B cell (primary cell): Measurements from ENCODE around the gene RCSD1. TPM values are rescaled to one million over a fixed set of nuclear protein-coding genes. Genes with fewer than 3 reads are reported as not detected.

Experiments used
- ATAC-seq: fragments of 200-7000 bp; cut with Tn5 transposase; one replicate; pipeline ENCODE4 v1.10.0; 2021; ENCODE audit warnings: low read depth, mild to moderate bottlenecking, moderate number of reproducible peaks, moderate library complexity
- CTCF ChIA-PET: fragments of 350-600 bp; sonication (Branson Sonifier 250); formaldehyde crosslinking; loops from one replicate; lab custom pipeline; 2021; ENCODE audit warnings: antibody characterized with exemption, inconsistent platforms; lab: Charles Lee
- POLR2A ChIA-PET: fragments of 350-600 bp; sonication (Branson Sonifier 250); formaldehyde crosslinking; loops from one replicate; lab custom pipeline; 2021; ENCODE audit warnings: antibody characterized with exemption; lab: Charles Lee
- DNase-seq: peaks from one replicate; pipeline ENCODE4 v3.0.0; 2013
- H2AFZ ChIP-seq: 2 replicates; pipeline ENCODE4 v1.6.1; 2012; ENCODE audit warnings: mild to moderate bottlenecking, low read depth, low read length; ENCODE audit not compliant: insufficient read depth, poor library complexity, severe bottlenecking
- H3K27ac ChIP-seq, 2 donors: 1 replicate in 1 of 2; 2 replicates in 1 of 2; pipeline ENCODE4 v1.5.1; 2012 to 2013; ENCODE audit warnings: low read length in 2 of 2, mild to moderate bottlenecking in 2 of 2, moderate library complexity in 1 of 2
- H3K27me3 ChIP-seq, 4 experiments: fragments of 200-600 bp in 1 of 4; sonication (generic) in 1 of 4; replicated peaks in 1 of 4; 1 replicate in 2 of 4; 2 replicates in 2 of 4; pipeline versions ENCODE4 v1.6.1 to v1.7.0; 2013 to 2016; ENCODE audit warnings: low read length in 3 of 4, mild to moderate bottlenecking in 2 of 4, mixed read lengths in 1 of 4, moderate library complexity in 1 of 4; ENCODE audit not compliant: insufficient read depth in 4 of 4, control insufficient read depth in 3 of 4; ENCODE audit errors: control extremely low read depth in 1 of 4
- H3K36me3 ChIP-seq, 2 experiments: replicated peaks in 1 of 2; 1 replicate in 1 of 2; 2 replicates in 1 of 2; pipeline versions ENCODE4 v1.6.1 to v1.7.1; 2013; ENCODE audit warnings: low read length in 1 of 2; ENCODE audit not compliant: insufficient read depth in 2 of 2, control insufficient read depth in 1 of 2; ENCODE audit errors: control extremely low read depth in 1 of 2, extremely low read depth in 1 of 2
- H3K4me1 ChIP-seq, 2 donors: fragments of 200-600 bp in 1 of 2; sonication (generic) in 1 of 2; 1 replicate in 1 of 2; 2 replicates in 1 of 2; pipeline versions ENCODE4 v1.5.1 to v1.6.1; 2013 to 2017; ENCODE audit warnings: low read length in 2 of 2; ENCODE audit not compliant: control insufficient read depth in 2 of 2, insufficient read depth in 2 of 2
- H3K4me2 ChIP-seq: replicated peaks from 2 replicates; pipeline ENCODE3; 2012; ENCODE audit warnings: mild to moderate bottlenecking, low read depth, low read length; ENCODE audit not compliant: poor library complexity, severe bottlenecking
- H3K4me3 ChIP-seq, 5 experiments: fragments of 200-600 bp in 1 of 5; sonication (generic) in 1 of 5; 1 replicate in 3 of 5; 2 replicates in 2 of 5; pipeline versions ENCODE4 v1.5.1 to v1.7.0; 2011 to 2016; ENCODE audit warnings: low read length in 4 of 5, mild to moderate bottlenecking in 4 of 5, low read depth in 2 of 5, control low read depth in 1 of 5, moderate library complexity in 1 of 5; ENCODE audit not compliant: insufficient read depth in 1 of 5; ENCODE audit errors: control extremely low read depth in 1 of 5, extremely low read depth in 1 of 5
- H3K79me2 ChIP-seq: fragments of 200-600 bp; sonication (generic); one replicate; pipeline ENCODE4 v1.6.0; 2016; ENCODE audit warnings: low read length; ENCODE audit not compliant: control insufficient read depth, insufficient read depth
- H3K9ac ChIP-seq: fragments of 200-600 bp; sonication (generic); 2 replicates; pipeline ENCODE4 v1.6.1; 2017; ENCODE audit warnings: mild to moderate bottlenecking, low read length, moderate library complexity
- H3K9me3 ChIP-seq, 3 donors: one replicate each; pipeline versions ENCODE4 v1.6.1 to v1.7.1; 2013; ENCODE audit warnings: low read length in 2 of 3; ENCODE audit not compliant: control insufficient read depth in 2 of 3, insufficient read depth in 1 of 3; ENCODE audit errors: control extremely low read depth in 1 of 3
- H4K20me1 ChIP-seq: 2 replicates; pipeline ENCODE4 v1.6.0; 2012; ENCODE audit warnings: mild to moderate bottlenecking, low read length; ENCODE audit not compliant: insufficient read depth, control insufficient read depth, poor library complexity, severe bottlenecking
- H3K27ac Mint-ChIP-seq: one replicate; pipeline ENCODE4 v1.8.0; 2021; ENCODE audit warnings: mixed read lengths
- H3K27me3 Mint-ChIP-seq: one replicate; pipeline ENCODE4 v1.8.0; 2021; ENCODE audit warnings: mixed read lengths
- H3K4me1 Mint-ChIP-seq: one replicate; pipeline ENCODE4 v1.8.0; 2021; ENCODE audit warnings: mixed read lengths
- H3K4me3 Mint-ChIP-seq: one replicate; pipeline ENCODE4 v1.8.0; 2021; ENCODE audit warnings: mixed read lengths
- H3K9me3 Mint-ChIP-seq: one replicate; pipeline ENCODE4 v1.8.0; 2022; ENCODE audit warnings: mixed read lengths; ENCODE audit not compliant: insufficient read depth
- CTCF ChIP-seq: fragments of 200-600 bp; IDR thresholded peaks from one replicate; pipeline ENCODE4 v1.8.0; 2022; ENCODE audit warnings: antibody characterized with exemption, mild to moderate bottlenecking
- EZH2 ChIP-seq: IDR thresholded peaks from 2 replicates; pipeline ENCODE4 v1.6.1; 2012; ENCODE audit warnings: borderline replicate concordance, low read depth, mild to moderate bottlenecking, moderate library complexity, low read length; ENCODE audit not compliant: insufficient read depth, poor library complexity, severe bottlenecking
- WGBS: methylation state at CpG from one replicate; pipeline ENCODE4 v1.1.5; 2013; ENCODE audit warnings: missing lambda C conversion rate; ENCODE audit not compliant: insufficient coverage; 5-methylcytosine and 5-hydroxymethylcytosine counted together
- intact Hi-C: fragments of 100-400 bp; cut with micrococcal nuclease; formaldehyde crosslinking; loops from one replicate; pipeline ENCODE4 v1.10.0; 2022
- polyA plus RNA-seq: library from polyadenylated mRNA; depleted of rRNA; stranded (reverse); fragments of >200 nt; gene quantifications from 2 replicates; pipeline ENCODE4 v1.2.3, GENCODE V29; 2012
- total RNA-seq, 2 donors: library from RNA; stranded (reverse); fragments of 120-200 nt in 1 of 2; gene quantifications; 1 replicate in 1 of 2; 2 replicates in 1 of 2; pipeline versions ENCODE4 v1.2.3 to v1.2.4, GENCODE V29; 2013 to 2022

Gene RCSD1
- total and polyA plus RNA-seq, 2 donors (not counting 1 experiment from before 2014, with no cell fraction given) = 129 to 525 TPM

- Histone ChIP-seq H3K4me1 (peaks cover 58 to 63% of the 10 kb centered on the region in 2 donors), H3K9ac (no peak overlapping the region), H2AFZ (no peak overlapping the region), H3K27me3 (no peaks in the 10 kb centered on the region), H3K27ac (peak overlapping the region in 1 of 2 donors; percentile 52), H3K36me3 (peaks cover 29 to 86% of the 10 kb centered on the region in 2 experiments), H3K79me2 (peaks cover 95% of the 10 kb centered on the region), H3K4me2 (peak overlapping the region; percentile 23), H3K9me3 (peaks cover 0 to 4% (median 0%) of the 10 kb centered on the region in 3 donors), H4K20me1 (peaks cover 98% of the 10 kb centered on the region), H3K4me3 (no peak overlapping the region)
- 96% methylated on average over 6 of the region's 6 CpGs for WGBS
- ATAC-seq (no peak), DNase-seq (no peak)
- TF ChIP-seq EZH2 (no peak), CTCF (no peak)
- intact Hi-C loops = no loop called here
- Mint-ChIP-seq H3K4me3 (no peak overlapping the region), H3K9me3 (no peaks in the 10 kb centered on the region), H3K27me3 (no peaks in the 10 kb centered on the region), H3K27ac (no peak overlapping the region), H3K4me1 (peaks cover 11% of the 10 kb centered on the region)
- CTCF ChIA-PET = interaction anchor here (1.6 to 9.8 kb wide), 2 partner anchors 43 to 79 kb away, joined by 3 to 77 read pairs; no protein-coding TSS in a partner anchor
- POLR2A ChIA-PET = no interaction called here
Observed at GRCh38 chr1:167679714-167680113, 49.7 kb downstream of the RCSD1 start.

GRCh38 chr1:167681024-167681423, 51.0 kb downstream of the RCSD1 start:
- Histone ChIP-seq H3K27me3 (no peaks in the 10 kb centered on the region), H3K4me1 (peaks cover 48 to 55% of the 10 kb centered on the region in 2 donors), H3K79me2 (peaks cover 87% of the 10 kb centered on the region), H3K27ac (peak overlapping the region in 1 of 2 donors; percentile 52), H3K4me3 (no peak overlapping the region), H3K9me3 (no peaks in the 10 kb centered on the region), H2AFZ (no peak overlapping the region), H3K9ac (no peak overlapping the region), H3K36me3 (peaks cover 36 to 90% of the 10 kb centered on the region in 2 experiments), H4K20me1 (peaks cover 99% of the 10 kb centered on the region), H3K4me2 (peak overlapping the region; percentile 6)
- 85% methylated on average over 2 of the region's 3 CpGs for WGBS
- no peaks in the 10 kb centered on the region for H3K27me3 Mint-ChIP-seq
- TF ChIP-seq EZH2 (no peak), CTCF (no peak)
- peaks cover 22% of the 10 kb centered on the region for H3K4me1 Mint-ChIP-seq
- CTCF ChIA-PET = interaction anchor here (0.9 to 9.8 kb wide), 4 partner anchors 13 to 80 kb away, joined by 3 to 77 read pairs (median 4); no protein-coding TSS in a partner anchor
- intact Hi-C loops = no loop called here
- ATAC-seq = no peak
- peak overlapping the region; percentile 81 for H3K27ac Mint-ChIP-seq
- H3K4me3 Mint-ChIP-seq = no peak overlapping the region
- H3K9me3 Mint-ChIP-seq = no peaks in the 10 kb centered on the region
- DNase-seq = no peak
- POLR2A ChIA-PET = interaction anchor here (0.8 to 1.6 kb wide), 2 partner anchors 31 to 45 kb away, joined by 3 to 4 read pairs; no protein-coding TSS in a partner anchor
